Uterus (tissue), 2 donors: Measurements from ENCODE around the gene LIN52.

Source experiments
- CTCF ChIP-seq, 4 experiments: fragments of 200-600 bp in 2 of 4; fragments of 450-650 bp in 2 of 4; sonication (generic) in 2 of 4; IDR thresholded peaks; one replicate each; pipeline ENCODE4 v1.5.1; 2016 to 2019; ENCODE audit warnings: antibody characterized with exemption in 4 of 4, mild to moderate bottlenecking in 2 of 4, moderate library complexity in 1 of 4
- POLR2A ChIP-seq, 2 donors: fragments of 450-650 bp; IDR thresholded peaks; one replicate each; pipeline ENCODE4 v1.6.1; 2016; ENCODE audit warnings: antibody characterized with exemption in 2 of 2, mild to moderate bottlenecking in 1 of 2, moderate library complexity in 1 of 2

- TF ChIP-seq CTCF (IDR thresholded peaks at IDR 0.05) (no peak), POLR2A (IDR thresholded peaks at IDR 0.05) (no peak)
Measured at GRCh38 chr14:74220991-74221390, 136.2 kb downstream of the LIN52 start.
